Neuronal stem cell (in vitro differentiated cells): Measurements from ENCODE around the gene CACNA2D2.

Source experiments
- DNase-seq: peaks from one replicate; pipeline ENCODE4 v3.0.0-alpha.2; 2013; ENCODE audit warnings: low spot score
- H2AFZ ChIP-seq: one replicate; pipeline ENCODE4 v1.6.1; 2013; ENCODE audit warnings: mild to moderate bottlenecking, low read length, inconsistent platforms
- H2AK5ac ChIP-seq: 2 replicates; pipeline ENCODE4 v1.6.1; 2013; ENCODE audit warnings: low read depth, mild to moderate bottlenecking, inconsistent platforms, low read length, moderate library complexity, mixed read lengths
- H2BK120ac ChIP-seq: 2 replicates; pipeline ENCODE4 v1.6.1; 2013; ENCODE audit warnings: low read depth, mild to moderate bottlenecking, inconsistent platforms, low read length, moderate library complexity, mixed read lengths
- H2BK12ac ChIP-seq: one replicate; pipeline ENCODE4 v1.6.1; 2013; ENCODE audit warnings: low read length, inconsistent platforms
- H2BK15ac ChIP-seq: 2 replicates; pipeline ENCODE4 v1.6.1; 2013; ENCODE audit warnings: mild to moderate bottlenecking, low read length, inconsistent platforms, mixed read lengths
- H2BK5ac ChIP-seq: one replicate; pipeline ENCODE4 v1.6.1; 2013; ENCODE audit warnings: inconsistent platforms, mild to moderate bottlenecking, low read length, moderate library complexity
- H3K14ac ChIP-seq: one replicate; pipeline ENCODE4 v1.6.1; 2013; ENCODE audit warnings: low read length, inconsistent platforms
- H3K18ac ChIP-seq: 2 replicates; pipeline ENCODE4 v1.6.1; 2013; ENCODE audit warnings: low read length, inconsistent platforms
- H3K23ac ChIP-seq: 2 replicates; pipeline ENCODE4 v1.6.1; 2013; ENCODE audit warnings: low read depth, mild to moderate bottlenecking, mixed read lengths, low read length, inconsistent platforms; ENCODE audit not compliant: poor library complexity
- H3K27ac ChIP-seq: replicated peaks from 3 replicates; pipeline ENCODE4 v1.5.1; 2013; ENCODE audit warnings: low read length, inconsistent platforms
- H3K27me3 ChIP-seq, 3 experiments: 2 replicates each; pipeline ENCODE4 v1.6.1; 2013; ENCODE audit warnings: low read length in 3 of 3, mild to moderate bottlenecking in 2 of 3, inconsistent platforms in 1 of 3, low read depth in 1 of 3, mixed read lengths in 1 of 3, moderate library complexity in 1 of 3; ENCODE audit not compliant: control insufficient read depth in 3 of 3, insufficient read depth in 3 of 3
- H3K36me3 ChIP-seq, 2 donors: replicated peaks in 1 of 2; 2 replicates each; pipeline ENCODE4 v1.6.1; 2013; ENCODE audit warnings: low read length in 2 of 2; ENCODE audit not compliant: control insufficient read depth in 2 of 2, insufficient read depth in 2 of 2
- H3K4ac ChIP-seq: 2 replicates; pipeline ENCODE4 v1.6.1; 2013; ENCODE audit warnings: inconsistent platforms, mild to moderate bottlenecking, low read length, moderate library complexity
- H3K4me1 ChIP-seq, 2 donors: 1 replicate in 1 of 2; 2 replicates in 1 of 2; pipeline ENCODE4 v1.6.1; 2013; ENCODE audit warnings: low read length in 2 of 2, low read depth in 1 of 2; ENCODE audit not compliant: control insufficient read depth in 2 of 2, insufficient read depth in 1 of 2
- H3K4me2 ChIP-seq: one replicate; pipeline ENCODE4 v1.6.1; 2013; ENCODE audit warnings: mild to moderate bottlenecking, low read length, inconsistent platforms; ENCODE audit not compliant: insufficient read depth, poor library complexity, severe bottlenecking
- H3K4me3 ChIP-seq, 2 donors: 2 replicates each; pipeline ENCODE4 v1.5.1; 2013; ENCODE audit warnings: low read length in 2 of 2, mild to moderate bottlenecking in 2 of 2, inconsistent platforms in 1 of 2, moderate library complexity in 1 of 2
- H3K79me1 ChIP-seq: one replicate; pipeline ENCODE4 v1.6.1; 2013; ENCODE audit warnings: low read depth, mild to moderate bottlenecking, inconsistent platforms, low read length, moderate library complexity
- H3K9ac ChIP-seq: one replicate; pipeline ENCODE4 v1.6.1; 2013; ENCODE audit warnings: mild to moderate bottlenecking, low read depth, low read length, inconsistent platforms; ENCODE audit not compliant: poor library complexity
- H3K9me3 ChIP-seq, 2 donors: replicated peaks in 1 of 2; 2 replicates each; pipeline versions ENCODE3 to v1.6.1; 2013; ENCODE audit warnings: low read length in 2 of 2, mild to moderate bottlenecking in 2 of 2, inconsistent platforms in 1 of 2, low read depth in 1 of 2, mixed read lengths in 1 of 2, moderate library complexity in 1 of 2; ENCODE audit not compliant: control insufficient read depth in 2 of 2, insufficient read depth in 1 of 2
- H4K8ac ChIP-seq: one replicate; pipeline ENCODE4 v1.6.1; 2013; ENCODE audit warnings: low read depth, mild to moderate bottlenecking, inconsistent platforms, low read length, moderate library complexity
- H4K91ac ChIP-seq: one replicate; pipeline ENCODE4 v1.6.1; 2013; ENCODE audit warnings: low read length, low read depth, mild to moderate bottlenecking, inconsistent platforms; ENCODE audit not compliant: poor library complexity
- WGBS, 2 donors: extraction: QIAGEN DNeasy Blood & Tissue Kit; methylation state at CpG; one replicate each; pipeline ENCODE4 v1.1.7; 2013; ENCODE audit warnings: missing lambda C conversion rate in 2 of 2, mixed read lengths in 1 of 2; ENCODE audit not compliant: insufficient read length in 2 of 2, insufficient replicate concordance in 1 of 2; ENCODE audit errors: extremely low coverage in 2 of 2; 5-methylcytosine and 5-hydroxymethylcytosine counted together

Gene CACNA2D2

DNA sequence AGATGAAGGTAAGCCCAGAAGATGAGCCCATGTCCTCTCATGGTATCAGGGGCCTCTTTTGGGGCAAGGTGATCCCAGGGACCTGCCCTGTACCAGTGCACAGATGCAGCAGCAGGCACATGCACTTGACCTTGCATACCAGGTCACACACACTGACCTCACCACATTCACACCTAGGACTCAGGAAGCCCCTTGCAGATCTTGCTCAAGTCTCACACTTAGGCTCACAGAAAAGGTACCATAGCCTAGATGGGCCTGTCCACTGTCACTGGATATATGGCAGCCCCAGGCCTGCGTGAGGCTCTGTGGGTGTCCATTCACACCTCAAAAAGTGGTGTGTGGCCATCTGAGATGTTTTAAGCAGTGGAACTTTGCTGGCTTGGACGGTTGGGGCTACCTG is 58.7 kb downstream of the CACNA2D2 start:
- peak overlapping the region; percentile 50 for H3K18ac ChIP-seq
- no peak overlapping the region for H2BK15ac ChIP-seq
- no peak overlapping the region for H2BK5ac ChIP-seq
- H3K9me3 ChIP-seq = no peaks in the 10 kb centered on the region
- peak overlapping the region; percentile 72 for H4K8ac ChIP-seq
- H3K4me1 ChIP-seq = peaks cover 0 to 7% of the 10 kb centered on the region in 2 donors
- H3K14ac ChIP-seq = no peak overlapping the region
- H4K91ac ChIP-seq = no peak overlapping the region
- no peak overlapping the region for H3K9ac ChIP-seq
- H3K4me3 ChIP-seq = peak overlapping the region in 1 of 2 donors; percentile 14
- WGBS, 2 donors = no CpG with 5 or more reads among the region's 2 CpGs
- no peak for DNase-seq
- H3K79me1 ChIP-seq = no peaks in the 10 kb centered on the region
- H3K27ac ChIP-seq = no peak overlapping the region
- H2BK12ac ChIP-seq = no peak overlapping the region
- no peak overlapping the region for H2BK120ac ChIP-seq
- no peak overlapping the region for H3K4me2 ChIP-seq
- no peak overlapping the region for H2AK5ac ChIP-seq
- peak overlapping the region; percentile 37 for H3K23ac ChIP-seq
- H3K27me3 ChIP-seq = peaks cover 0 to 87% (median 0%) of the 10 kb centered on the region in 3 experiments
- no peak overlapping the region for H2AFZ ChIP-seq
- no peak overlapping the region for H3K4ac ChIP-seq
- no peaks in the 10 kb centered on the region for H3K36me3 ChIP-seq

DNA sequence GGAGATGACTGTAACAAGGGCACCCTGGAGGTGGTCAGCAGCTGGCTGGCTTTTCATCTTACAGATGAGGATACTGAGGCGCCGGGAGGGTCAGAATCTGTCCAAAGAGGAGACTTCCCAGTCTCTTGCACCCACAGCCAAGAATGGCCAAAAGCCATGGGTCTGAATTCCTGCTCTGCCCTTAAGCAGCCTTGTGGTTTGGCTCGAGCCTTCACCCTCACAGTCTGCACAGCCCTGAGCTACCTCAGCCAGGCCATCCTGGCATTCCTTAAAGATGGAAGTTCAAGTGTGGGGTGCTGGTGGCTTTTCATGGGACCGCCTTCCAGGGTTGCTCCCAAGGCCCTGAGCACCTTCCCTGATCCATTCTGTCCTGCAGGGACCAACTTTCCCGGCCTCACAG is 59.2 kb downstream of the CACNA2D2 start:
- no peak overlapping the region for H2AK5ac ChIP-seq

DNA sequence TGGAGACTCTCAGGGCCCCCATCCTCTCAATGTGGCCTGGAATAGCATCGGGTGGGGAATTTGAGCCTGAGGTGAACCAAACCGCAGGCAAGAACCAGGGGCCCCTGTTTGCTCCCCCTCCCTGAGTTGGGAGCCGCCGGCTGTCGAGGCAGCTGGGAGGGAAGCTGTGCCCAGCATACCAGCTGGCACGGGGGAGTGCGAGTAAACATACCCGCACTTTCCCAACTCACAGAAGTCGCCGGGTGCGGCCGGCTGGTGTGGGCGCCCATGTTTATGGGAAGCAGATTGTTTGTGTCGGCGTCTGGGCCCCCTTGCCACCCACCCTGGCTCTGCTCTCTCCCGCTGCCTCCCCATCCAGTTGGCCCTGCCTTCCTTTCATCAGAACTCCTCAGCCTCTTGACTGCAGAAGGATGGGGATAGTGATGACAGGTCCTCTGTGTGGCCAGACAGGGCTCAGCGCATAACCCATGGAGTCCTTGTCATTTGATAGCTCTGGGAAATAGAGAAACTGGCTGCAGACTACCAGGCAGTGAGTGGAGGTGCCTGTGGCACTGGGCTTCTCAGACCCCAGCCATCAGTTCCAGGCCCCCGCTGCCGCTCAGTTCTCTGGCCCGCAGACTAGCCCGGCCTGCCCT is 60.4 kb downstream of the CACNA2D2 start:
- no peaks in the 10 kb centered on the region for H3K9me3 ChIP-seq
- H4K8ac ChIP-seq = no peak overlapping the region
- no peaks in the 10 kb centered on the region for H3K36me3 ChIP-seq
- H3K27me3 ChIP-seq = peaks cover 0 to 91% (median 0%) of the 10 kb centered on the region in 3 experiments
- DNase-seq = no peak
- H3K27ac ChIP-seq = no peak overlapping the region
- no peaks in the 10 kb centered on the region for H3K79me1 ChIP-seq
- no peak overlapping the region for H3K14ac ChIP-seq
- no peak overlapping the region for H3K4ac ChIP-seq
- no peak overlapping the region for H4K91ac ChIP-seq
- H2BK12ac ChIP-seq = no peak overlapping the region
- no peak overlapping the region for H2BK15ac ChIP-seq
- H3K9ac ChIP-seq = no peak overlapping the region
- H3K4me3 ChIP-seq = no peak overlapping the region
- no peak overlapping the region for H3K23ac ChIP-seq
- H2BK120ac ChIP-seq = no peak overlapping the region
- no CpG with 5 or more reads among the region's 21 CpGs for WGBS, 2 donors
- no peak overlapping the region for H3K4me2 ChIP-seq
- H2AFZ ChIP-seq = no peak overlapping the region
- peaks cover 0 to 2% of the 10 kb centered on the region in 2 donors for H3K4me1 ChIP-seq
- peak overlapping the region; percentile 83 for H2AK5ac ChIP-seq
- peak overlapping the region; percentile 25 for H2BK5ac ChIP-seq
- H3K18ac ChIP-seq = peak overlapping the region; percentile 25

More for the DNA sequence above, 59.2 kb downstream of the CACNA2D2 start:
- Histone ChIP-seq H3K9me3 (no peaks in the 10 kb centered on the region), H2BK12ac (no peak overlapping the region), H4K8ac (no peak overlapping the region), H3K4me3 (no peak overlapping the region), H3K9ac (no peak overlapping the region), H2AFZ (no peak overlapping the region), H3K79me1 (no peaks in the 10 kb centered on the region), H3K23ac (no peak overlapping the region), H3K4me2 (no peak overlapping the region), H4K91ac (no peak overlapping the region), H3K27ac (no peak overlapping the region), H3K18ac (no peak overlapping the region), H2BK120ac (no peak overlapping the region), H2BK5ac (no peak overlapping the region), H3K4me1 (peaks cover 0 to 4% of the 10 kb centered on the region in 2 donors), H3K4ac (no peak overlapping the region), H2BK15ac (no peak overlapping the region), H3K27me3 (peaks cover 0 to 90% (median 0%) of the 10 kb centered on the region in 3 experiments), H3K36me3 (no peaks in the 10 kb centered on the region), H3K14ac (no peak overlapping the region)
- no peak for DNase-seq
- WGBS, 2 donors = no CpG with 5 or more reads among the region's 5 CpGs

DNA sequence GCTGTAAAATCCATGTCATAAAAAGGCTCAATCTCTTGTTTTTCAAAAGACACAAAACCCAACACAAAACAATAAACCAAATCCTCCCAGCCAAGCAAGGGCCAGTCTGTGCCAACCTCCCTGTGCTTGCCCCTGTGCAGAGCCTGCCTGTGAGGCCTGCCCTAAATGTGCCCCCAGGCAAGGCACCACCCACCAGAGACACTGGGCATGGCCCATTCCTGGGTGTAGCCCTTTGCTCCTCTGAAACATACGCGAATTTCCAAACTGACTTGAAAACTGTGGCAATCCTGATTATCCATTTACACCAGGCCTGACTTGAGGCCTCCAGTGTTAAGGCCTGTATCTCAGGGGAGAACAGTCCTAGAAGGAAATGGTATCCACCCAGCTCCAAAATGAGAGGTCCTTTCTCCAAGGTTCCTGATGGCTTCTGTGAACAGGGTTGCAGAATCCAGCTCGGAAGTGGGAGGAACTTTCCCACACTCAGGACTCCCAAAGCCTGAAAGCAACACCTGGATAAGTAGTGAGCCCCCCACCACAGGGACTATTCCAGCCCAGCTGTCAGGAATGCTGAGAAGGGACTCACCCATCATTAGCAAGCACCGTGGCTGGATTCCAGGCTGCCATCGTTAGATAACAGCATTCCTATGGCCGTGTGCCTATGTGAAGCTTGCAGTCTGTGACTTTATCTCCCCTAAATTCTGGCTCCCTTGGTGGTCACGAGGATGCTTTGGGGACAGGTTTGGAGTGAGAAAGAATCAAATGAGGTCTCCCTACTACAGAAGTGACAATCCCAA is 61.8 kb downstream of the CACNA2D2 start:
- Histone ChIP-seq H2BK12ac (peak overlapping the region; percentile 91), H3K14ac (no peak overlapping the region), H4K91ac (no peak overlapping the region), H3K27ac (no peak overlapping the region), H2BK120ac (no peak overlapping the region), H3K9ac (peak overlapping the region; percentile 82), H3K23ac (no peak overlapping the region), H3K9me3 (no peaks in the 10 kb centered on the region), H3K4me2 (no peak overlapping the region), H2AFZ (no peak overlapping the region), H3K4ac (no peak overlapping the region), H4K8ac (no peak overlapping the region), H2AK5ac (peak overlapping the region; percentile 83), H2BK5ac (peak overlapping the region; percentile 25), H3K4me1 (peaks cover 0 to 2% of the 10 kb centered on the region in 2 donors), H3K18ac (peak overlapping the region; percentile 6), H2BK15ac (no peak overlapping the region), H3K36me3 (no peaks in the 10 kb centered on the region), H3K79me1 (no peaks in the 10 kb centered on the region), H3K4me3 (no peak overlapping the region), H3K27me3 (peaks cover 0 to 92% (median 0%) of the 10 kb centered on the region in 3 experiments)
- no peak for DNase-seq
- WGBS, 2 donors = no CpG with 5 or more reads among the region's 7 CpGs
